ENCODE measurements around the gene PRKCE.

- TF ChIP-seq CTCF (IDR thresholded peaks at IDR 0.05) (no peak), POLR2AphosphoS5 (IDR thresholded peaks at IDR 0.05; ENCODE audit: low read depth, low read length) (no peak), SIN3A (IDR thresholded peaks at IDR 0.05; ENCODE audit: borderline replicate concordance, insufficient read depth, low read depth, low read length) (no peak), TCF7L2 (IDR thresholded peaks at IDR 0.05; ENCODE audit: low read depth, low read length) (no peak), REST (IDR thresholded peaks at IDR 0.05; ENCODE audit: insufficient read depth in 1 of 2, low read depth in 2 of 2, low read length in 1 of 2) (no peak)
Measured at GRCh38 chr2:45602624-45603023, 48.9 kb upstream of the PRKCE start.
